Testis (tissue), 2 donors: ENCODE results near the gene LYZ.

Experiments
- POLR2A ChIP-seq: fragments of 450-650 bp; IDR thresholded peaks from one replicate; pipeline ENCODE4 v1.6.1; 2017; ENCODE audit warnings: antibody characterized with exemption, mild to moderate bottlenecking, moderate library complexity
- TF ChIP-seq, protein P1 (sequence below), 3 experiments: fragments of 450-650 bp in 2 of 3; fragments of 200-600 bp in 1 of 3; sonication (generic) in 1 of 3; IDR thresholded peaks; one replicate each; pipeline ENCODE4 v1.5.1; 2016 to 2019; ENCODE audit warnings: antibody characterized with exemption in 3 of 3, mild to moderate bottlenecking in 2 of 3, moderate library complexity in 1 of 3

DNA sequence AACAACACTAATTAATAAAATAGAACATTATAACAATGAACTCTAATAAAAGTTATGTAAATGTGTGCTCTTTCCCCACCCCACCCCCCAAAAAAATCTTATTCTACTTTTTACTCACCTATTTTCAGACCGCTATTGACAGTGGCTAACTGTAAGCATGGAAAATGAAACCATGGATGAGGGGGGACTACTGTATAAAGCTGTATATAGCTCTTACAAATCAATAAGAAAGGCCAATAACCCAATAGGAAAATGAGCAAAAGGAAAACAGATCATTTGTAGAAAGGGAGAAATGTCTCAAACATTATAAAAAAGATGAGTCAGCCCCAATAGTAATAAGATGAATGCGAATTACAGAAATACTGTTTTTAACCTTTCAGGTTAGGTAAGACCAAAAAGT is 38.7 kb downstream of the LYZ start:
- TF ChIP-seq, protein P1, sequence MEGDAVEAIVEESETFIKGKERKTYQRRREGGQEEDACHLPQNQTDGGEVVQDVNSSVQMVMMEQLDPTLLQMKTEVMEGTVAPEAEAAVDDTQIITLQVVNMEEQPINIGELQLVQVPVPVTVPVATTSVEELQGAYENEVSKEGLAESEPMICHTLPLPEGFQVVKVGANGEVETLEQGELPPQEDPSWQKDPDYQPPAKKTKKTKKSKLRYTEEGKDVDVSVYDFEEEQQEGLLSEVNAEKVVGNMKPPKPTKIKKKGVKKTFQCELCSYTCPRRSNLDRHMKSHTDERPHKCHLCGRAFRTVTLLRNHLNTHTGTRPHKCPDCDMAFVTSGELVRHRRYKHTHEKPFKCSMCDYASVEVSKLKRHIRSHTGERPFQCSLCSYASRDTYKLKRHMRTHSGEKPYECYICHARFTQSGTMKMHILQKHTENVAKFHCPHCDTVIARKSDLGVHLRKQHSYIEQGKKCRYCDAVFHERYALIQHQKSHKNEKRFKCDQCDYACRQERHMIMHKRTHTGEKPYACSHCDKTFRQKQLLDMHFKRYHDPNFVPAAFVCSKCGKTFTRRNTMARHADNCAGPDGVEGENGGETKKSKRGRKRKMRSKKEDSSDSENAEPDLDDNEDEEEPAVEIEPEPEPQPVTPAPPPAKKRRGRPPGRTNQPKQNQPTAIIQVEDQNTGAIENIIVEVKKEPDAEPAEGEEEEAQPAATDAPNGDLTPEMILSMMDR (IDR thresholded peaks at IDR 0.05) = no peak
- no peak for TF ChIP-seq POLR2A
